COLO829 (cell line): ENCODE data around the gene SFXN3.

Source experiments
- DNase-seq: peaks from one replicate; pipeline ENCODE4 v3.0.0; 2012; ENCODE audit warnings: low spot score

SFXN3 gene

DNA sequence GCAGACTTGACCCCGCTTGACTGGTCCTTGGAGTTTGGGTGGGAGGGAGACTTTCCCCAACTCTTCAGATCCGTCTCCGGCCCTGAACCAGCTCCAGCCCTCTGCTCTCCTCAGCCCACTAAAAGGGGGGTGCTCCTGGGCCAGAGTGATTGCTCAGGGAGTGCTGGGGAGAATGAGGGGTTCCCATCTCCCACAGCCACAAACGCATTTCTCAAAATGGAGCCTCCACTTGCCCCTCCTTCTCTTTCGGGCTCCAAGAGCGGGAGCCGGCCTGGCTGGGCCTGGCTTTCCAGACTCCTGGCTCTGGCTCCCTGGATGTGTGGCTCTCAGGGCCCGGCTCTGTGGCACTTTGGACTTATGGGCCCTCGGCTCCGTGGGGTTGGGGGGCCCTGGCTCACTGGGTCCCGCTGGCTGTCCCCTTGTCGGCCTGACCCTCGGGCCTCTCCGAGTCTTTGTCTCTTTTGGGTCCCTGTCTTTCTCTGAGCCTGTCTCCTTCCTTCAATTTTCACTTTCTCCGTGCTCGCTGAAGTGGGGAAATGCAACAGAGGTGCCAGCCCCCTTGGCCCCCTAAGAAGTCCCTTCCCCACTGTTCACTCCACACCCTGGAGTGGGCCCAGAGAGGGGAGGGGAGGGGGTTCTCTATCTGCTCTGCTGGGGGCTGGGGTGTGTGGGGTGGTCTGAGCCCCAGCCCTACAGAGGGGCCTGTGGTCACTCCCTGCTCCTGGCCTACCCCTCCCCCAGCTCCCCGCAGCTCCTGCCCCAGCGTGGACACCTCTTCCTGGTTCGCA is 30.7 kb upstream of the SFXN3 start:
- no peak for DNase-seq

GRCh38 chr10:101000915-101001658 is 29.9 kb upstream of the SFXN3 start:
- DNase-seq: no peak

DNA sequence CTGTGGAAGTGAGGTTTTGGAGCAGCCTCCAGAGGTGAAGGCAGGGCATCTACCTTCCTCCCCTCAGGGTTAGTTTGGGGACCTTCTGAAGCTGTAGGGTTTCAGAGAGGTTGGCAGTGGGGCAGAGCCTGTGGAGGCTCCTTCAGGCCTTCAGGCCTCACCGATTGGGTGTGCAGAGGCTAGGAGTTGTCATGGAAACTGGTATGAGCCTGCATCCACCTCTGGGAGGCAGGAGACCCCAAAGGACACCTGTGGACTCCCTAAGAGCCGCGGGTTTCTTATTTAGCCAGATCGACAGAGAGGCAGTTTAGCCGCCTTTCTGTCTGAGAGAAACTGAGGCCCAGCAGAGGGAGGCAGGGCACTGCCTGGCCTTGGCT is 29.4 kb upstream of the SFXN3 start:
- DNase-seq: no peak

DNA sequence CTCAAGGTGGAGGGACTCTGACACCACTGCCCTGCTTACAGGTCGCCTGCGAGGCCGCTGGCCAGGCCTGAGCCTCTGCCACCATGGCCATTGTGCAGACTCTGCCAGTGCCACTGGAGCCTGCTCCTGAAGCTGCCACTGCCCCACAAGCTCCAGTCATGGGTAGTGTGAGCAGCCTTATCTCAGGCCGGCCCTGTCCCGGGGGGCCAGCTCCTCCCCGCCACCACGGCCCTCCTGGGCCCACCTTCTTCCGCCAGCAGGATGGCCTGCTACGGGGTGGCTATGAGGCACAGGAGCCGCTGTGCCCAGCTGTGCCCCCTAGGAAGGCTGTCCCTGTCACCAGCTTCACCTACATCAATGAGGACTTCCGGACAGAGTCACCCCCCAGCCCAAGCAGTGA is 28.6 kb upstream of the SFXN3 start:
- DNase-seq: no peak

- no peak for DNase-seq
Measured at GRCh38 chr10:101003639-101004206, 27.3 kb upstream of the SFXN3 start.

GRCh38 chr10:101005361-101005760 is 25.7 kb upstream of the SFXN3 start:
- no peak for DNase-seq

DNA sequence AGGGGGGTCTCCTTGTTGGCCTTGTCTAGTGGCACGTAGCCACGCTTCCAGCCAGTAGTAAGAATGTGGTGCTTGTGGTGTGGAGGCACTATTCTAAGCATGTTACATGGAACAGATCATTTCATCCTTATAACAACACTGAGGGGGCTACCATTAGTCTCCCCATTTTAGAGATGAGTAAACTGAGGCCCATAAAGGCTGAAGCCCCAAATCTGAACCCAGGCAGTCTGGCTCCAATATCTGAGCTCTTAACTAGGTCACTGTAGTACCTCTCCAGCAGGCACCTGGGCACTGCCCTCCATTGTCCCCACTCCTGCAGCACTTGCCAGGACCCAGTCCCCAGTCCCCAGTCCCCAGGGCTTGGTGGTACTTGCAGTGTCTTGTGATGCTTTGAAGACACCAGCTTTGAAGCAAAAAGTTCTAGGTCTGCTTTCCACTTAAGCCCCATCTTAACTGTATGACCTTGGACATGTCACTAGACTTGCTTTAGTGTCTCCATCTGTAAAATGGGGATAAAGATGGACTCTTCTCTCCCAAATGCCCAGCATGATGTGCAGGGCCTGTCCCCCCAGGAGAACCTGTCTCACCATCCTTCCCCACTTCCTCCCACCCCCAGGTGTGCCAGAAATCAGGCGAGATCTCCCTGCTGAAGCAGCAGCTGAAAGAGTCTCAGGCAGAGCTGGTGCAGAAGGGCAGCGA is 25.0 kb upstream of the SFXN3 start:
- no peak for DNase-seq

GRCh38 chr10:101006593-101007098 is 24.4 kb upstream of the SFXN3 start:
- no peak for DNase-seq

GRCh38 chr10:101007099-101007711 is 23.8 kb upstream of the SFXN3 start:
- no peak for DNase-seq

DNA sequence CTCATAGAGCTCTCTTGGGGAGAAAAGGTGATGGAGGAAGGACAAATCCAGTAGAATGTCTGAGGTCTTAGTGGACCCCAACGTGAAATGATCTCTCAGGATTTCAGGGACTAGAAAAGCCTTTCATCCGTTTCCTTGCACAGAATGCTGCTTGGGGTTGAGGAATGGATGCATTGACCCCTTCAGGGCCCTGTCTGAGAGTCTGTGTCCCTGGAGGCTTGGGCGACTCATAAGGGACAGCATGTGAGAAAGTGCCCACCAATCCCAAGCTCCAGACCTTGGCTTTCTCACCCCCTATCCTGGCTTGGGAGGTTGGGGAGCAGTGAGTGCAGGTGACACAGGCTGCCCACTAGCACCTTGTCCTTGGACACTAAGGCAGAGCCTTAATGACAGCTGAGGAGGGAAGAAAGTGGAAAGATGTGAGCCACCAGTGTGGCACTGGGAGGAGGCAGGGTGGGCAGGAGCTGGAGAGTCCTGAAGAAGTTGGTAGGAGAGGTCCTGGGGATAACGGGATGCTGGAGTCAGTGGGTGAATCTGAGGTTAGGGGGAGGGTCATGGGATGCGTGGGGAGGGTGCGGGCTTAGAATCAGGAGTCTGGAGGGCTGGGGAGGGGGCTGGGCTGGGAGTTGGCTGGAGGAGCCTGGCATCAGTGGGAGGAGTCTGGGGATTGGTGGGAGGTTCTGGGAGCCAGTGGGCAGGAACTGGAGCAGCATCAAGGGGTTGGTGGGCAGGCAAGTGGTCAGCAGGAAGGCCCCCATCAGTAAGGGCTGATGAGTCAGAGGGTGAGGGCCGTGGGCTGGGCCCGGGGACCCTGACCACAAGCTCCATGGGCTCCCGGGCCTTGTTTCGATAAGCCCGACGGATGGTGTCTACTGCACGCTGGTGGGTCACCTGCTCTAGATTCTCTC is 22.9 kb upstream of the SFXN3 start:
- DNase-seq: no peak

DNA sequence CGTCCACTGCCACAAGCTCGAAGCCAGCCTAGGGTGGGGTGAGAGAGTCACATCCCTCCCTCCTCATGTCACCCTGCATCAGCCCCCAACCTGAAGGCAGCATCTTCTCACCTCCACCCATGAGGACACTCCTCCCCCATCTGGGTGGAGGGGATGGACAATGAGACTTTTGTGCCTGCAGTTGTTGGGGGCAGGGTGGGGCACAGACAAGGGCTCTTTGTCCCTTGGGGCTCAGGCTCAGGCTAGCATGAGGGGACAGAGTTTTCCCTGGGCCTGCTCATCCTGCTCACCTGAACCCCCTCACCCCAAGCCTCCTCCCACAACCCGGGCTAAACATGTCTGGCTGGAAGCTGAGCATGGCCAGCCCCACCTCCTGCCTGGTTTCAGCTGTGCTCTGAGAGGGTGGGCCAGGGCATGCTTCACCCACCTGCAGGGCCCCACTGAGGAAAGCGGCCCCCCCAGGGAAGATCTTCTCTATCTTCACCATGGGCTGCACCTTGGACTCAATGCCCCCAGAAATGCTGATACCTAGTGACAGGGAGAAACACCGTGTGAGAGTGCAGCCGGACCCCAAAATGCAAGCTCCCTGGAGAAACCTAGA is 22.1 kb upstream of the SFXN3 start:
- DNase-seq: no peak

DNA sequence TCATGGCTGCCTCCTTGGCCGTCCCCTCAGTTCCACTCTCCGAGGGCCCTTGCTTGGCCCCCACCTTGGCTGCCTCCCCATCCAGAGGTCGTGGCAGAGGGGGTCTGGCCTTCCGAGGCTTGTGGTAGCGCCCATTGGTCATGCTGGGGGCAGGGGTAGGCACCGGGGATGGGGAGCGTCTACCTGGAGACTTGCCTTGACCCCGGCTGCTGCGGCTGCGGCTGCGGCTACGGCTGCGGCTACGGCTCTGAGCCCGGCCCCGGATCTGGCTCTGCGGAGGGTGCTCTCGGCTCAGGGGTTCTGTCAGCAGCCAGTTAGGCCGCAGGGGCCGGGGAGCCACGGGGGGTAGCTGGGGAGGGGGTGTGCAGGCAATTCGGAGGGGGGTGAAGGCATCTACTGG is 20.7 kb upstream of the SFXN3 start:
- no peak for DNase-seq

DNA sequence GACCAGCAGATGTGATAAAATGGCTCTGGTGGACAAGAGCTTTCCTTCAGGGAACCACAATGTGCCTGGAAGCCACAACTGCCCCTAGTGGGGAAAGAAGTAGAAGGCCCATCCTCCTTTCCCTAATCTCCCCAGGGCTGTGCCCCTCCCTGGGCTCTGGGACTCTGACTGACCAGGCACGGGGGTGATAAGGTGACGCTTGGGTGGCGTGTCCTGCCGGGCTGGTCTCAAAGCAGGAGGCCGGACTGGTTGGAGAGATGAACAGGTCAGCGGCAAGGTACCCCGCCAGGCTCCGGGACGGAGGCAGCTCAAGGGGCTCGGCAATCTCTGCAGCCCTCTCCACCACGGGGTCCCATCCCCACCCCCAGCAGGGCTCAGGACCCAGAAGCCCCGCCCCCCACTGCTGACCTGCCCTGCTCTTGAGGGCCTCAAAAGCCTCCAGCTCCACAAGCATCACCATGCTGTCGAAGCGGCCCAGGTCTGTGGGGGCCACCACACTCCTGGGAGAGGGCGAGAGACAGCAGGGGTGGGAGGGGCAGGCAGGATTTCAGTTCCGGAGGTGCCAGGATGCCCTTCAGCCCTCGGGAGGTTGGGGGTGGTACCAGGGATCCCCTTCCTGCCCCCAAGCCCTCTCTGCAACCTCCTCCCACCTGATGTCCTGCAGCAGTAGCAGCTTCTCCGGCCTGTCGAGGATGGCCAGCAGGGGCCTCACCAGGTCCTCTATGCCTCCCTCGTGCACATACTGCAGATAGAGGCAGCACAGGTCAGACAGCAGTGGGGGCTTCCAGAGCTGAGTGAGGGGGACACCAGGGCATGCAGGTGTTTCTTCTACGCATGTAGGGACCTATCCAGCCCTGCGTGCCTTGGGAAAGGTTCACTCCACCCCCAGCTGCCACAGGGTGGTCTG is 19.3 kb upstream of the SFXN3 start:
- DNase-seq: no peak

DNA sequence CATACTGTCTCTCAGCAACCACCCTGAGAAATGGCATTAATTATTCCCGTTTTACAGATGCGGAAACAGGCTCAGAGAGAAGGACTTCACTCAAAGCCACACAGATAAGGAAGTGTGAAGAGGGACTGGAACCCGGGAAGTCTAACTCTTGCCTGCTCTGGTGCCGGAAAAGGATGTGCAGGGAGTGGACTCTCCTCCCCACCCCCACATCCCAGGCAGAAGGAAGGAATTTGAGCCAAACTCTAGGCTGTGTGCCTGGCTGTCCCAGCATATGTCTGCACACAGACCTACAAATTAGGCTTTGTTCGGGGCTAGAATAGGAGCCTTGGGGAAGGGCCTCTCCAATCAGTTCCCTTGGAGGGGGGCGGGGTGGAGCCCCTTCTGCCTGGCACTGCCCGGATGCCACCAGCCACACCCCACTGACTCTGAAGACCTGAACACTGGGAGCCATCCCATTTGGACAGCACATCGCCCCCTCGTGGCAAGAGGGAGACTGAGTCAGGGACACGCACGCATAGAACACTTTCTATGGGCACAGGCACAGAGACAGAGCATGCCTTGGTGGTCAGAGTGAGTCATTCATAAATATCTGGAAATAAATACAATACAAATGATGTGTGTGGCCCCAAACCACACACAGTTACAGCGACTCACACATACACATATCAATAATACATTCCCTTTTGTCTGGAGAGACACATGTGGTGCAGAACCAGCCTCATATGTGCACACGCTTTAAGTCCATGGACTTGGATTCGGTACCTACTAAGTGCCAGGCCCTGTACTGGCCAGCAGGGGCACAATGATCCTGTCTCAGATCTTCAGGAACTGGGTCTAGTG is 18.3 kb upstream of the SFXN3 start:
- DNase-seq: peak; percentile 79

- no peak for DNase-seq
Measured at GRCh38 chr10:101013365-101013825, 17.6 kb upstream of the SFXN3 start.

- no peak for DNase-seq
Measured at GRCh38 chr10:101014230-101014884, 16.7 kb upstream of the SFXN3 start.

DNA sequence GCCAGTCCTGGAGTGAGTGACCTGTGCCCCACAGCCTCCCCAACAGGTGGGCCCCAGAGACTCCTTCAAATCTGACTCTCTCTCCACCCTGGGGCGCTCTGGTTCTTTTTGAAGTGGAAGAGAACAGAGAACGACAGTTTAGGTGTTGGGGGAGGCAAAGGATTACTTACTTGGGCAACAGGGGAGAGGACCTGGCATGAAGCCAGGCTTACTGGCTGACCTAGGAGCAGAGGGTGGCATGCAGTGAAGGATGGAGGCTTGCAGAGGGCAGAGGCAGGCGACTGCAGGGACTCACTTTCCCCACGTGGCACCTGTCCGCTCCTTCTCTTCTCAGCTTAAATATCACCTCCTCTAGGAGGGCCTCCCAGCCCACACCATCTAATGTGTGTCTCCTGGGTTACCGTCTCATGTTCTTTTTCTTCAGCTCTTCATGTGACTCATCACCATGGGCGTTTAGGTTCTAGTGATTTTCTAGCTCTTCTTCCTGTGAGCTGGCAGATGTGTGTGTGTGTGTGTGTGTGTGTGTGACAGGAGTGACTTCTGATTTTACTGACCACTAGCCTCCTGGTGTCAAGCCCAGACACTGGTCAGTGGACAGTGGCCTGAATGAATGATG is 16.0 kb upstream of the SFXN3 start:
- DNase-seq: no peak
